Heart left ventricle (tissue), 13 donors: Measurements from ENCODE around the gene SLC9A5.

Experiments used
- CTCF ChIP-seq, 12 donors: fragments of 200-600 bp; sonication (generic) in 4 of 12; IDR thresholded peaks; one replicate each; pipeline versions ENCODE4 v1.5.0 to v1.8.0; 2018 to 2022; ENCODE audit warnings: antibody characterized with exemption in 12 of 12, mild to moderate bottlenecking in 5 of 12
- POLR2A ChIP-seq, 2 donors: fragments of 450-650 bp; IDR thresholded peaks; one replicate each; pipeline ENCODE4 v1.6.1; 2017; ENCODE audit warnings: antibody characterized with exemption in 2 of 2, mild to moderate bottlenecking in 2 of 2, moderate library complexity in 2 of 2
- donor health status: ischemic (EF 13 %, LVEDD 7.1; RV severe dilation, severe dysfunction).
- donor health status: DM: no; HTN: yes; CAD: no.
- donor health status: DM: no; HTN: no; CAD: no.
- donor health status: ischemic (EF 25% LVEDD 6.9; RV normal size, moderate dysfunction).
- donor health status: ischemic (EF 25% LVEDD 5.7; RV mildly dilated, moderate dysfunction).
- donor health status: ischemic (EF 35%, LVEDD 5.7; RV mildly dilated, moderate dysfunction).
- donor health status: nonischemic (EF 11% LVEDD 7.7; RV severe dilation, severe dysfunction).
- donor health status: DM: yes; HTN: yes; CAD: no.
- donor health status: PGD.
- donor health status: ischemic (EF 29% LVEDD 5.4; RV normal size, mild dysfunction).
- donor health status: nonischemic (EF 23%, LVEDD 6.1; RV moderate dilation, normal function).

- no peak for TF ChIP-seq CTCF (IDR thresholded peaks at IDR 0.05)
- TF ChIP-seq POLR2A (IDR thresholded peaks at IDR 0.05): no peak
Measured at GRCh38 chr16:67265834-67266233, 17.1 kb downstream of the SLC9A5 start.
